GM23248 (cell line): Measurements from ENCODE around the gene CSTA.

Experiments used
- EZH2 ChIP-seq: fragments of 200-600 bp; sonication (generic); IDR thresholded peaks from 2 replicates; pipeline ENCODE4 v1.6.1; 2018; ENCODE audit warnings: antibody characterized with exemption, mild to moderate bottlenecking; ENCODE audit not compliant: insufficient read depth, poor library complexity, severe bottlenecking
- EZH2phosphoT487 ChIP-seq: fragments of 200-600 bp; sonication (generic); IDR thresholded peaks from 2 replicates; pipeline ENCODE4 v1.6.1; 2018; ENCODE audit warnings: antibody characterized with exemption, moderate library complexity, mild to moderate bottlenecking, low read depth; ENCODE audit not compliant: insufficient read depth

- TF ChIP-seq EZH2 (no peak), EZH2phosphoT487 (no peak)
Measured at GRCh38 chr3:122324871-122325323, at the start of gene CSTA.
